Measurements from ENCODE around the gene TSC22D2.

TSC22D2 gene

DNA sequence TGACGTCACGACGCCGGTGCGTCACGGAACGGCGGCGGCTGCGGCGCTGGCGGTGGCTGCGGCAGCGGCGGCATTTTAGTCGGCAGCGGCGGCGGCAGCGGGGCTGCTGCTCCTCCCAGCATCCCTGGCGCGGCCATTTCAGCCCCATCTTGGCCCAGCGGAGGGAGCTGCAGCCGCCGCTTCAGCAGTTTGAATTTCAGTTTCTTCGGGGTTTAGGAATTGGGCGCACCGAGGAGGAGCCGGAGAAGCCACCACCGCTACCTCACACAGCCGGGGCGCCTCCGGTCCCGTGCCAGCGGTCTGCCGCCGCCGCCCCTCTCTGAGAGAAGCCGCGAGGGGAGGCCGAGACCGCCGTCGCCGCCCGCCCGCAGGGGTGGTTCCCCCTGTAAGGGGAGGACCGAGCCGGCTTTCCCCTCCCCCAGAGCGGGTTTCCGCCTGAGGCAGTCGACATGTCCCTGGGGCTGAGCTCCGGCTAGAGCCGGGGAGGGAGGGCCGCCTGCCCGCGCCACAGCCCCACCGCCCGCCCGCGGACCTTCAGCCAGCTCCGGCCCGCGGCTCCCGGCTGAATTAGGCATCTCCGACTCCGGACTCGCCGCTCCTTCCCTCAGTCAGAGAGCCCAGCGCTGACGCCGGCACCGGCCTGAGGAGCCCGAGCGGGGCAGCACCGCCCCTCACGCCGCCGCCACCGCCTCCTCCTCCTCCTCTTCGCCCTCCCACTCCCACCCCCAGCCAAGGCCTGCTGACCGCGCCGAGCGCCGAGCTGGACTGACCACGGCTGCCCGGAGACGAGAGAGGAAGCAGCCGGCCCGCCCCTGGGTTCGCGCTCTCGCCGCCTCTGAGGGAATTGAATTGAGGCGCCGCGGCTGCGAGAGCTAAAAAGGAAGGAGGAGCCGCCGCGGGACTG lies at the start of gene TSC22D2:
Gene TSC22D2 (plus strand): TSS at position 78 of the 904 bp plus-strand sequence. CDS start 1,053 bp downstream, outside the sequence.
- DNase-seq, result peak; percentile 90

- no peak for DNase-seq
Measured at GRCh38 chr3:150359381-150359780, 48.7 kb upstream of the TSC22D2 start.

- DNase-seq, result no peak
Measured at GRCh38 chr3:150360966-150361365, 47.1 kb upstream of the TSC22D2 start.

- no peak for DNase-seq
Measured at GRCh38 chr3:150362515-150363302, 45.4 kb upstream of the TSC22D2 start.

GRCh38 chr3:150363420-150363819 lies 44.7 kb upstream of the TSC22D2 start:
- DNase-seq, result no peak

DNA sequence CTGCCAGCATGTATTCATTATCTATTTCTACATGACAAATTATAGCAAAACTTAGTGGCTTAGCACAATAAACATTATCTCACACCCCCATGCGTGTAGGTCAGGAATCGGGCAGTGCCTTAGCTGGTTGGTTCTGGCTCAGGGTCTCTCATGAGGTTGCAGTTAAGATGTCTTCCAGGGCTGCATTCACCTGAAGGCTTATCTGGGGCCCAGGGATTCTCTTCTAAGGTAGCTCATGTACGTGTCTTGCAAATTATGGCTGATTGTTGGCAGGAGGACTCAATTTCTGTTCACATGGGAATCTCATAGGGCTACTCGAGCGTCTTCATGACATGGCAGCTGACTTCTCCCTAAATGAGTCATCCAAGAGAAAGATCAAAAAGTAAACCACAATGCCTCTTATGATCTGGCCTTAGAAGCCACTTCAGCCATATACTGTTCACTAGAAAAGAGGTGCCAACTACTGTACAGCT lies 42.9 kb upstream of the TSC22D2 start:
- no peak for DNase-seq

- no peak for DNase-seq
Measured at GRCh38 chr3:150367757-150368156, 40.3 kb upstream of the TSC22D2 start.

- DNase-seq, result no peak
Measured at GRCh38 chr3:150370122-150370602, 37.9 kb upstream of the TSC22D2 start.

DNA sequence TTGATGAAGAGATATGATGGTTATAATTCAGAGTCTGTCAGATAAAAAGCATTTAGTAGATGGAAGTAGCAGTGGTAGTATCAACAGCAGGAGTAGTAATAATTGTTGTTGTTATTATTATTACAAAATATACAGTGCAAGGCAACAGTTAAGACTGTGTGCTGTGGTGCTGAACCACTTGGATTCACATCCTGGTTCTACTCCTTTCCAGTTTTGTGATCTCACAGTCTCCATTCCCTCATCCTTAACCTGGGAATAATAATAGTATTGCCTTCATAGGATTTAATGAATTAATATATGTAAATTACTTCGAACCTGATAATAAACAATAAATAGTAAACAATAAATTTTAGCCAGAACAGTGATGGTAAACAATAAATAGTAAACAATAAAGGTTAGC lies 37.1 kb upstream of the TSC22D2 start:
- DNase-seq, result no peak

DNA sequence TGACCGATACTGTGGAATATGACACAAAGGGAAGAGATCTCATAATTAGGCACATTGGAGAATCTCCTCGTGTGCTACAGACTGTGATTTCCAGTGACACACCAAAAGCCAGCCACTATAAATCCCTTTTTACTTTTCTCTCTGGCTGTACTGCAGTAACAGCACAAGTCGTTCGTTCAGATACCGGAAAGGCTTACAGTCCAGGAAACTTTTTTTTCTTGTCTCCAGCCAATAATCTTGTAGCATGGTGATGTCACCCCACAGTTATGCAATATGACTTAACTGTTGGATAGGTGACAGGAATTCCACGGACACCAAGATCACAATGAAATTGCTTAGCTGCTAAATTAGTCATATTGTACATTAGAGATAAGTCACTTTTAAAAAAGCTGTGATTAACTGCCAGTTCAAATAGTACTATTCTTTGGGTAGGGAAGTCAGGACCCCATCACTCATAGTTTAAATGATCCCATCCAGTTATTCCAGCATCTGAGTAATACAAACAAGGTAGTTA lies 36.3 kb upstream of the TSC22D2 start:
- DNase-seq, result no peak

- DNase-seq, result no peak
Measured at GRCh38 chr3:150372320-150372719, 35.8 kb upstream of the TSC22D2 start.

DNA sequence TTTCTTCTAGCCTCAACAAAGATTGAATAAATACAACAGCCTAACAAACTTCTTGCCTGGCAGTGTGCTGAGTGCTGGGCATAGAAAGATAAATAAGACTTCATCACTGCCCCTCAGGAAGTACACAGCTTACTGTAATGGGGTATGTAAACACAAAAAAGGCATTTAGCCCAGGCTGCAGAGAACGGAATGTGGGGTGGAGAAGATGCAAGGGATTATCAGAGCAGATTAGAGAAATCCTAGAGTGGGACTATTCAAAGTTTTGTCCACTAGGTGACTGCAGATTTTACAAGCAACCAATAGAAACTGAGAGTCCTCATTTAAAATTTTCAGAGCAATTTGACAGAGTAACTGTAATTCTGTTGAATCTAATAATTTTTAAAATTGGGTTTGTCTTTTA lies 35.4 kb upstream of the TSC22D2 start:
- no peak for DNase-seq

DNA sequence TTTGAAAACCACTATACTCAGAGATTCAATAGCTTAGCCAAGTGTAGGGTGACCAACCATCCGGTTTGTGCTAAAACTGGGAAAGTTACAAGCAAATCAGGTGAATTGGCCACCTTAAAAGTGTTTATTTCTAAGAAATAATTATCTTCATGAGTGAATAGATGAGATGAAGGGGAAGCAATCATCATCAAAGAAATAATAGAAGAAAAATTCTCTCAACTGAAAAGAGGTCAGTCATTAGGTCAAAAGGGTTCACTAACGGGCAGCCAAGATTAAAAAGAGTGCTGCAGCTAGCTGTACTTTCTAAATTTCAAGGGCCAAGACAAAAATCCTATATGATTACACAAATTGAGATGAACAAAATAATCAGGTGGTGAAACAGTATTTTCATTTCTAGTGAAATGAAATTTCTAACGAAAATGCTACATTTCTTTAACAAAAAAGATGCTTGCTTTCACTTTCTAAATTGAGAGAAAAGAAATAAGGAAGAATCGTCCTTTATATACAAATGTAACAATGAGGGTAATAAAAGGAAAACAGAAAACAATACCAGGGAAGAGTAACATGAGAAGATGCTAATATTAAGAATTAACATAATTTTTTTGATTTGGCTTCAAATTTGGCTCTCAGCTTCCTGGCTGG lies 34.7 kb upstream of the TSC22D2 start:
- no peak for DNase-seq

GRCh38 chr3:150374975-150375374 lies 33.1 kb upstream of the TSC22D2 start:
- no peak for DNase-seq

- DNase-seq, result no peak
Measured at GRCh38 chr3:150376001-150376848, 31.9 kb upstream of the TSC22D2 start.

DNA sequence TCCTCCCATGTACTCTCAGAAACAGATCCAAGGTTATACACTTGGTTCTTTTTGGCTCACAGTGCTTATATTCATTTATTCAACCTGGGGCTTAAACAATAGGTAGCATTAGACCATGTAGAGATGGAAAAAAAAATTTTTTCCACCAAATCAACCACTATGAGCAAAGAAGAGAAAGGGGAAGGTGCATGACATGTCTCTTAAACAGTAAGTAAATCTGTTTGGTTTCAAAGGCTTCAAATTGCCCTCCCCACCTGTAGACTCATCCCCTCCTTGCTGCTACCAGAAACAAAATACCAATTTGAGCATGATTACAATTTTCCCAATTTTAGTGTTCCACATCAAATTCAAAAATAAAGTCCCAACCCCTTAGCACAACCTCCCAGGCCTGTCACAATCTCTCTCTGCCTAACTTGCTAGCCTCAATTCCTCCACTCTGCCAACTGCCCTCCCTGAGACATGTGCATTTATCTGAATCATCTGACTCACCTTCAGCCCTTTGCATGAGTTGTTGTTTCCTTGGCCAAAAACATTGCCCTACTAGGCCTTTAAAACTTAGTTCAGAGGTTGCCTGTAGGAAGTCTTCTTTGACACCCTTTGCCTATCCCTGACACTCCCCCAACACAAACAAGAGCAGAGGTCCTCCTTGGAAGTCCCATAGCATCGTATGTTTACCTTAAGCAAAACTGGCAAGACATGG lies 30.3 kb upstream of the TSC22D2 start:
- DNase-seq, result no peak

- no peak for DNase-seq
Measured at GRCh38 chr3:150378301-150378748, 29.8 kb upstream of the TSC22D2 start.

- DNase-seq, result no peak
Measured at GRCh38 chr3:150379469-150379868, 28.6 kb upstream of the TSC22D2 start.

DNA sequence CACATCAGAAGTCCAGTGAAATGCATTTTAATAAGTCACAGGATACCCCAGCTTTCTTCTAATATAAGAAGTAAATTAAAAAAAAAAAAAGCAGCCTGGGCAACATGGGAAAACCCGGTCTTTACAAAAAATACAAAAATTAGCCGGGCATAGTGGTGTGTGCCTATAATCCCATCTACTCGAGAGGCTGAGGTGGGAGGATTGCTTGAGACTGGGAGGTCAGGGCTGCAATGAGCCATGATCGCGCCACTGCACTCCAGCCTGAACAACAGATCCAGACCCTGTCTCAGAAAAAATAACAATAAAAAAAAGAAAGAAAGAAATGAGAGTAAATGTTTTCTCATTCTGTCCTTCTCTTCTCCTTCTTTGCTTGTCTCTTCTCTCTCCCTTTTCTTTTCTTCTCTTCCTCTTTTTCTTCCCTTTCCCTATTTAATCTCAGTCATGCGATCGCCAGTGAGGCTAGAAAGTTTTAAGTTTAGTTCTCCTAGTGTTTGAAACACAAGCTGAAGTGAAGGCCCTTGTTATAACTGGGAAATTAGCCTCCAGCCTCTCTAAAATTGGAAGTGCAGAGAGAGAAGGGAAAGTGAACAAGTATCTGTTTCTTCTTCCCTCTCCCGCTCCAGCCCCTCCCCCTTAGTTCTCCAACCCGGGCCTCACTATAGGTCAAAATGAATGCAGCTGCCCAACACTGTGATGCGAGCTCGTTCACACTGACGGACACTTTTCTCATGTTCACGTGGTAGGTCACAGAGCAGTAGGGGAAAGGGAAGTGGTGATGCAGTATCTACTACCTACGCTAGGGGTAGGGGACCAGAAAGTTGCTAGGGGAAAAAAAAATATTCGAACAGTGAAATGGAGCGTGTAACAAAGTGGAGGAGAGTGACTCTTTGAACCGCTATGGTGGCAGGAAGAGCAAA lies 23.5 kb upstream of the TSC22D2 start:
- no peak for DNase-seq

Measured in NCI-H1048 (cell line).